ENCODE results near the gene DAB2IP.

- TF ChIP-seq CTCF (IDR thresholded peaks at IDR 0.05) (no peak), POLR2A (IDR thresholded peaks at IDR 0.05) (no peak)
Observed at GRCh38 chr9:121626012-121626411, 25.4 kb upstream of the DAB2IP start.

Measured in tibial nerve (tissue), 3 donors.